Coronary artery (tissue), 2 donors: ENCODE data around the gene SLC45A2.

Experiments used
- DNase-seq: peaks from one replicate; pipeline ENCODE4 v3.0.0-alpha.2; 2017; ENCODE audit warnings: low spot score
- H3K27ac ChIP-seq, 2 donors: fragments of 200-600 bp; sonication (generic); one replicate each; pipeline ENCODE4 v1.5.1; 2016 to 2019
- H3K4me3 ChIP-seq: fragments of 200-600 bp; sonication (generic); 2 replicates; pipeline ENCODE4 v1.5.1; 2016; ENCODE audit warnings: mild to moderate bottlenecking, moderate library complexity
- CTCF ChIP-seq: fragments of 200-600 bp; sonication (generic); IDR thresholded peaks from one replicate; pipeline ENCODE4 v1.5.1; 2019; ENCODE audit warnings: antibody characterized with exemption

The SLC45A2 gene

GRCh38 chr5:34022121-34022705 lies 37.7 kb upstream of the SLC45A2 start:
- H3K27ac ChIP-seq: no peak overlapping the region
- DNase-seq: no peak
- H3K4me3 ChIP-seq: no peak overlapping the region
- no peak for TF ChIP-seq CTCF

GRCh38 chr5:34021334-34021733 lies 36.8 kb upstream of the SLC45A2 start:
- no peak overlapping the region for H3K27ac ChIP-seq
- no peak for DNase-seq

GRCh38 chr5:34020726-34021125 lies 36.2 kb upstream of the SLC45A2 start:
- DNase-seq: no peak
- Histone ChIP-seq H3K27ac (no peak overlapping the region), H3K4me3 (no peak overlapping the region)
- TF ChIP-seq CTCF: no peak

More at GRCh38 chr5:34021334-34021733, 36.8 kb upstream of the SLC45A2 start:
- no peak for TF ChIP-seq CTCF
- H3K4me3 ChIP-seq: no peak overlapping the region

GRCh38 chr5:34017254-34017653 lies 32.8 kb upstream of the SLC45A2 start:
- Histone ChIP-seq H3K4me3 (no peak overlapping the region), H3K27ac (no peak overlapping the region)
- DNase-seq: no peak
- TF ChIP-seq CTCF: no peak

- no peak for TF ChIP-seq CTCF
- no peak overlapping the region for H3K4me3 ChIP-seq
- no peak for DNase-seq
- no peak overlapping the region for H3K27ac ChIP-seq
Observed at GRCh38 chr5:34016750-34017149, 32.3 kb upstream of the SLC45A2 start.

GRCh38 chr5:34016222-34016621 lies 31.7 kb upstream of the SLC45A2 start:
- TF ChIP-seq CTCF: no peak
- no peak for DNase-seq
- H3K4me3 ChIP-seq: no peak overlapping the region
- no peak overlapping the region for H3K27ac ChIP-seq

GRCh38 chr5:34015120-34015822 lies 30.8 kb upstream of the SLC45A2 start:
- no peak for TF ChIP-seq CTCF
- DNase-seq: no peak
- Histone ChIP-seq H3K4me3 (no peak overlapping the region), H3K27ac (no peak overlapping the region)
